Gastroesophageal sphincter (tissue), 3 donors: ENCODE measurements around the gene CDNF.

Experiments used
- CTCF ChIP-seq, 4 experiments: fragments of 200-600 bp in 2 of 4; fragments of 450-650 bp in 2 of 4; sonication (generic) in 1 of 4; IDR thresholded peaks; one replicate each; pipeline ENCODE4 v1.5.1; 2017 to 2019; ENCODE audit warnings: antibody characterized with exemption in 4 of 4, mild to moderate bottlenecking in 2 of 4, moderate library complexity in 2 of 4
- POLR2AphosphoS5 ChIP-seq: sonication (generic); formaldehyde crosslinking; IDR thresholded peaks from one replicate; pipeline ENCODE4 v1.6.1; 2017; ENCODE audit warnings: antibody characterized with exemption

- TF ChIP-seq POLR2AphosphoS5 (no peak), CTCF (IDR thresholded peaks at IDR 0.05) (no peak)
Observed at GRCh38 chr10:14798636-14799035, 39.2 kb downstream of the CDNF start.
